ENCODE measurements around the gene BCOR.

DNA sequence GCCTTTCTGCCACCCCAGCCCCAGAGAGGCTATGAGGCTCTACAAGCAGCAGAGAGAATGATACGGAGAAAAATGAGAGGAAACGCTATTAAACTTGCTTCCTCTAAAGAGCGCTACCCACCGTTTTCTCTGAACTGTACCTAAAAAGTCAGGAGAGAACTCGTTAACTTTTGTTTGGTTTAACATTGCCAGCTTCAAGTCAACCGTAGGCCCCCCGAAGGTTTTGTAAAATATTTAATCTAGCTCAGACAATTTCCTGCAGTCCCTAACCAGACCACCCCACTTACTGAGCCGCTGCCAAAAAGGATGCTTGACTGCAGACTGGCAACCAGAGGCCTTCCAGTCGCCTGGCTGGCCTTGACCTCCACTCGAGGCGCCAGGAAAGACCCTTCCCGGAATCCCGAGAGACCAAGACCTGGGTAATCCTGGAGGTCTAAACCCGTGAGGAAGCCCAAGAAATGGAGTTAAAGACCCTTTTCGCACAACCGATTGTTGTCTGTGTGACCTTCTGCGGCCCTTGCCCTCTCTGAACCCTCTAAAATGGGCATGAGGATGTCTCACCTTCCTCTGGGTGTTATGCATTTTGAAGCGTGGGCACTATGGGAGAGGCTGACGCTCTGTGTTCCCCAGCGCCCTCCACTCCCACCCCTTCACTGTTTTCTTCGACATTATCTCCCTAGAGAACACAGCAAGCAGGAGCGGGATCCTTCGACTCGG is 86.3 kb downstream of the BCOR start:
- TF ChIP-seq, protein P1, sequence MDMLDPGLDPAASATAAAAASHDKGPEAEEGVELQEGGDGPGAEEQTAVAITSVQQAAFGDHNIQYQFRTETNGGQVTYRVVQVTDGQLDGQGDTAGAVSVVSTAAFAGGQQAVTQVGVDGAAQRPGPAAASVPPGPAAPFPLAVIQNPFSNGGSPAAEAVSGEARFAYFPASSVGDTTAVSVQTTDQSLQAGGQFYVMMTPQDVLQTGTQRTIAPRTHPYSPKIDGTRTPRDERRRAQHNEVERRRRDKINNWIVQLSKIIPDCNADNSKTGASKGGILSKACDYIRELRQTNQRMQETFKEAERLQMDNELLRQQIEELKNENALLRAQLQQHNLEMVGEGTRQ (IDR thresholded peaks at IDR 0.05; ENCODE audit: low read depth, low read length) = no peak
- TF ChIP-seq, protein P2, sequence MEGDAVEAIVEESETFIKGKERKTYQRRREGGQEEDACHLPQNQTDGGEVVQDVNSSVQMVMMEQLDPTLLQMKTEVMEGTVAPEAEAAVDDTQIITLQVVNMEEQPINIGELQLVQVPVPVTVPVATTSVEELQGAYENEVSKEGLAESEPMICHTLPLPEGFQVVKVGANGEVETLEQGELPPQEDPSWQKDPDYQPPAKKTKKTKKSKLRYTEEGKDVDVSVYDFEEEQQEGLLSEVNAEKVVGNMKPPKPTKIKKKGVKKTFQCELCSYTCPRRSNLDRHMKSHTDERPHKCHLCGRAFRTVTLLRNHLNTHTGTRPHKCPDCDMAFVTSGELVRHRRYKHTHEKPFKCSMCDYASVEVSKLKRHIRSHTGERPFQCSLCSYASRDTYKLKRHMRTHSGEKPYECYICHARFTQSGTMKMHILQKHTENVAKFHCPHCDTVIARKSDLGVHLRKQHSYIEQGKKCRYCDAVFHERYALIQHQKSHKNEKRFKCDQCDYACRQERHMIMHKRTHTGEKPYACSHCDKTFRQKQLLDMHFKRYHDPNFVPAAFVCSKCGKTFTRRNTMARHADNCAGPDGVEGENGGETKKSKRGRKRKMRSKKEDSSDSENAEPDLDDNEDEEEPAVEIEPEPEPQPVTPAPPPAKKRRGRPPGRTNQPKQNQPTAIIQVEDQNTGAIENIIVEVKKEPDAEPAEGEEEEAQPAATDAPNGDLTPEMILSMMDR (conservative IDR thresholded peaks at IDR 0.05; ENCODE audit: low read depth, low read length) = no peak
- TF ChIP-seq POLR2A (IDR thresholded peaks at IDR 0.05; ENCODE audit: low read depth, low read length) = no peak
- no peak for TF ChIP-seq CHD1 (IDR thresholded peaks at IDR 0.05; ENCODE audit: low read depth, low read length)
- no peak for TF ChIP-seq BHLHE40 (IDR thresholded peaks at IDR 0.05; ENCODE audit: low read depth, low read length)
- no peak for TF ChIP-seq RAD21 (IDR thresholded peaks at IDR 0.05; ENCODE audit: low read length)
- TF ChIP-seq RCOR1 (IDR thresholded peaks at IDR 0.05; ENCODE audit: insufficient replicate concordance, low read length) = no peak
